Type B pancreatic cell (in vitro differentiated cells): Measurements from ENCODE around the gene AP3D1. TPM values are rescaled to one million over a fixed set of nuclear protein-coding genes. Genes with fewer than 3 reads are reported as not detected.
A peak's percentile ranks its signal among the peaks of the same experiment; 100 is the strongest.

Experiments
- DNase-seq: peaks from one replicate; pipeline ENCODE4 v3.0.0; 2021; ENCODE audit warnings: mixed read lengths; ENCODE audit not compliant: unreplicated experiment; ENCODE audit errors: extremely low spot score
- H3K27ac Mint-ChIP-seq: 2 replicates; pipeline ENCODE4 v1.8.0; 2021; ENCODE audit warnings: mild to moderate bottlenecking, mixed read lengths
- H3K27me3 Mint-ChIP-seq: 2 replicates; pipeline ENCODE4 v1.8.0; 2021; ENCODE audit warnings: mixed read lengths
- H3K36me3 Mint-ChIP-seq: 2 replicates; pipeline ENCODE4 v1.8.0; 2021; ENCODE audit warnings: mixed read lengths
- H3K4me1 Mint-ChIP-seq: one replicate; pipeline ENCODE4 v1.8.0; 2021; ENCODE audit warnings: mixed read lengths; ENCODE audit not compliant: unreplicated experiment
- H3K4me3 Mint-ChIP-seq: 2 replicates; pipeline ENCODE4 v1.8.0; 2021; ENCODE audit warnings: mild to moderate bottlenecking, mixed read lengths
- H3K9me3 Mint-ChIP-seq: 2 replicates; pipeline ENCODE4 v1.8.0; 2021; ENCODE audit warnings: mixed read lengths
- CTCF ChIP-seq: fragments of 200-600 bp; sonication (generic); conservative IDR thresholded peaks from 2 replicates; pipeline ENCODE4 v1.5.0; 2021; ENCODE audit warnings: antibody characterized with exemption, mild to moderate bottlenecking
- total RNA-seq: library from RNA; stranded (reverse); gene quantifications from 2 replicates; pipeline ENCODE4 v1.2.1, GENCODE V29; 2021; ENCODE audit warnings: low replicate concordance

AP3D1 gene
- total RNA-seq, 1 donor from 2014 or later, result 127 TPM

DNA sequence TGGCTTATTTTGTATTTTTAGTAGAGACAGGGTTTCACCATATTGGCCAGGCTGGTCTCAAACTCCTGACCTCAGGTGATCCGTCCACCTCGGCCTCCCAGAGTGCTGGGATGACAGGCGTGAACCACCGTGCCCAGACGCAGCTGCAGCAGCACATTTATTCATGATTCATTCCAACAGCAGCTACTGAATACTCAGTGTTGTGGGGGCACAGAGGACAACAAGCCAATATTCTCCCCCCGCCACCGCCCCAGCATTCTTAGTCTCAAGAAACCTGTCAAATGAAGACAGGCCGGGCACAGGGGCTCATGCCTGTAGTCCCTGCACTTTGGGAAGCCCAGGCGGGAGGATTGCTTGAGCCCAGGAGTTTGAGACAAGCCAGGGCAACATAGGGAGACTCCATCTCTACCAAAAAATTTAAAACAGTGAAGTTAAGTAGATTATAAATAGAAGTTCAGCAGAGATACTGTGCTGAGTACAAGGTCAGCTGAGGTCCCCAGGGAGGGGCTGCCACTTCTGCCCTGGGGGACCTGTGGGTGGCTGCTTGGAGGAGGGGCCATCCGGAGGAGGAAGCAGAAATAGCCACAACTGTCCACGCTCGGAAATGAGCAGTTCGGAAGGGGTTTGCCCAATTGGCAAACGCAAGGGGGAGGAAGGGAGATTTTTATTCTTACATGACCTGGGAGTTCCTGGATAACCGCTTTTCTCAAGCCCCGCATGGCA lies 16.7 kb upstream of the AP3D1 start:
- no peak for DNase-seq
- no peak for TF ChIP-seq CTCF
- H3K36me3 Mint-ChIP-seq, result no peaks in the 10 kb centered on the region
- no peaks in the 10 kb centered on the region for H3K27me3 Mint-ChIP-seq
- peak overlapping the region; percentile 79 for H3K4me3 Mint-ChIP-seq
- no peaks in the 10 kb centered on the region for H3K9me3 Mint-ChIP-seq
- H3K4me1 Mint-ChIP-seq, result peaks cover 32% of the 10 kb centered on the region
- H3K27ac Mint-ChIP-seq, result peak overlapping the region; percentile 93

GRCh38 chr19:2166741-2167738 lies 15.7 kb upstream of the AP3D1 start:
- Mint-ChIP-seq H3K4me3 (peak overlapping the region; percentile 79), H3K4me1 (peaks cover 32% of the 10 kb centered on the region), H3K9me3 (no peaks in the 10 kb centered on the region), H3K27me3 (no peaks in the 10 kb centered on the region), H3K36me3 (no peaks in the 10 kb centered on the region), H3K27ac (peak overlapping the region; percentile 93)
- no peak for DNase-seq
- no peak for TF ChIP-seq CTCF

- Mint-ChIP-seq H3K27ac (peak overlapping the region; percentile 93), H3K4me1 (peaks cover 22% of the 10 kb centered on the region), H3K27me3 (no peaks in the 10 kb centered on the region), H3K9me3 (no peaks in the 10 kb centered on the region), H3K36me3 (no peaks in the 10 kb centered on the region), H3K4me3 (peak overlapping the region; percentile 96)
- TF ChIP-seq CTCF, result no peak
- no peak for DNase-seq
Observed at GRCh38 chr19:2164020-2164998, 12.9 kb upstream of the AP3D1 start.

DNA sequence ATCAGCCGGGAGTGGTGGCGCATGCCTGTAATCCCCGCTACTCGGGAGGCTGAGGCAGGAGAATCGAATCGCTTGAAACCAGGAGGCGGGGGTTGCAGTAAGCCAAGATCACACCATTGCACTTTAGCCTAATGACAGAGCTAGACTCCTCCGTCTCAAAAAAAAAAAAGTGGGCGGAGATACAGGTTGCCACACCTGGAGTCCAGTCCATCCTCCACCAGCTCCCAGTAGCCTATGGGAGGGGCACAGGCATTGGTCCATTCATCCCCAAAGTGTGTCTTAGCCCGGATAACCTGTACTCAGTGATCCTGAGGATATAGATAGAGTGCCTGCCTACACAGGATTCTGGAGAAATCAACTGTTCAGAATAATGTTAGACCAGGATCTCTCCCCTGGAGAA lies 9.0 kb upstream of the AP3D1 start:
- TF ChIP-seq CTCF, result no peak
- no peaks in the 10 kb centered on the region for H3K36me3 Mint-ChIP-seq
- H3K27me3 Mint-ChIP-seq, result no peaks in the 10 kb centered on the region
- H3K4me3 Mint-ChIP-seq, result no peak overlapping the region
- no peaks in the 10 kb centered on the region for H3K9me3 Mint-ChIP-seq
- peaks cover 15% of the 10 kb centered on the region for H3K4me1 Mint-ChIP-seq
- no peak for DNase-seq
- H3K27ac Mint-ChIP-seq, result peak overlapping the region; percentile 63

GRCh38 chr19:2157452-2157851 lies 6.1 kb upstream of the AP3D1 start:
- H3K9me3 Mint-ChIP-seq, result no peaks in the 10 kb centered on the region
- H3K36me3 Mint-ChIP-seq, result no peaks in the 10 kb centered on the region
- no peak for TF ChIP-seq CTCF
- DNase-seq, result no peak
- no peaks in the 10 kb centered on the region for H3K27me3 Mint-ChIP-seq
- H3K27ac Mint-ChIP-seq, result peak overlapping the region; percentile 59
- H3K4me1 Mint-ChIP-seq, result peaks cover 15% of the 10 kb centered on the region
- no peak overlapping the region for H3K4me3 Mint-ChIP-seq
